HepG2 (cell line): ENCODE measurements around the gene POLR1D. TPM values are rescaled to one million over a fixed set of nuclear protein-coding genes. Genes with fewer than 3 reads are reported as not detected.

Source experiments
- ARNTL ChIP-seq: sonication (generic); formaldehyde crosslinking; IDR thresholded peaks from 2 replicates; pipeline ENCODE4 v1.4.0; 2020; ENCODE audit warnings: mild to moderate bottlenecking, missing genetic modification reagents
- ELF3 ChIP-seq: IDR thresholded peaks from 2 replicates; pipeline ENCODE4 v1.6.1; 2016; ENCODE audit warnings: missing genetic modification reagents, missing compliant biosample characterization
- FOXA1 ChIP-seq, 2 experiments: fragments of 450-650 bp in 1 of 2; sonication (generic) in 1 of 2; formaldehyde crosslinking in 1 of 2; IDR thresholded peaks; 2 replicates each; pipeline versions ENCODE4 v1.4.0 to v1.6.1; 2016 to 2020; ENCODE audit warnings: missing genetic modification reagents in 1 of 2
- FOXK1 ChIP-seq: sonication (generic); formaldehyde crosslinking; IDR thresholded peaks from 2 replicates; pipeline ENCODE4 v1.4.0; 2020; ENCODE audit warnings: low read depth, missing genetic modification reagents, borderline replicate concordance
- FOXM1 ChIP-seq: sonication (generic); formaldehyde crosslinking; IDR thresholded peaks from 2 replicates; pipeline ENCODE4 v1.5.0; 2020; ENCODE audit warnings: missing genetic modification reagents
- FOXO1 ChIP-seq: sonication (generic); formaldehyde crosslinking; IDR thresholded peaks from 2 replicates; pipeline ENCODE4 v1.4.0; 2020; ENCODE audit warnings: missing genetic modification reagents
- GABPA ChIP-seq, 2 experiments: IDR thresholded peaks; 2 replicates each; pipeline ENCODE4 v1.6.1; 2011 to 2016; ENCODE audit warnings: low read depth in 2 of 2, low read length in 1 of 2, missing biosample characterization in 1 of 2, missing genetic modification characterization in 1 of 2
- HDAC2 ChIP-seq: sonication (generic); formaldehyde crosslinking; IDR thresholded peaks from 2 replicates; pipeline ENCODE4 v1.4.0; 2020; ENCODE audit warnings: missing genetic modification reagents
- LCORL ChIP-seq, 2 experiments: fragments of 450-650 bp in 1 of 2; sonication (generic) in 1 of 2; formaldehyde crosslinking in 1 of 2; IDR thresholded peaks; 2 replicates each; pipeline versions ENCODE4 v1.5.0 to v1.6.1; 2017 to 2020; ENCODE audit warnings: antibody characterized with exemption in 1 of 2, missing genetic modification reagents in 1 of 2
- ONECUT2 ChIP-seq: sonication (generic); formaldehyde crosslinking; IDR thresholded peaks from 2 replicates; pipeline ENCODE4 v1.4.0; 2020; ENCODE audit warnings: missing genetic modification reagents
- PAX8 ChIP-seq: sonication (generic); formaldehyde crosslinking; IDR thresholded peaks from 2 replicates; pipeline ENCODE4 v1.8.0; 2022; ENCODE audit warnings: mild to moderate bottlenecking, missing genetic modification reagents, borderline replicate concordance
- PHF21A ChIP-seq: sonication (generic); formaldehyde crosslinking; IDR thresholded peaks from 2 replicates; pipeline ENCODE4 v1.5.0; 2020; ENCODE audit warnings: mild to moderate bottlenecking, missing genetic modification reagents
- RARA ChIP-seq: IDR thresholded peaks from 2 replicates; pipeline ENCODE4 v1.6.1; 2016; ENCODE audit warnings: missing genetic modification reagents, missing compliant biosample characterization
- SOX6 ChIP-seq, 2 experiments: fragments of 450-650 bp in 1 of 2; sonication (generic) in 1 of 2; formaldehyde crosslinking in 1 of 2; IDR thresholded peaks; 2 replicates each; pipeline versions ENCODE4 v1.4.0 to v1.6.1; 2017 to 2020; ENCODE audit warnings: antibody characterized with exemption in 1 of 2, mild to moderate bottlenecking in 1 of 2, missing genetic modification reagents in 1 of 2
- ZNF20 ChIP-seq: sonication (generic); formaldehyde crosslinking; IDR thresholded peaks from 2 replicates; pipeline ENCODE4 v1.4.0; 2020; ENCODE audit warnings: mild to moderate bottlenecking, moderate library complexity, missing genetic modification reagents
- ZNF616 ChIP-seq: sonication (generic); formaldehyde crosslinking; IDR thresholded peaks from 2 replicates; pipeline ENCODE4 v1.5.0; 2020; ENCODE audit warnings: low read depth, mild to moderate bottlenecking, missing genetic modification reagents
- polyA plus RNA-seq, 8 experiments: library from polyadenylated mRNA; depleted of rRNA in 3 of 8; stranded (reverse) in 7 of 8; unstranded in 1 of 8; fragments of >200 nt; fragmentation: Illumina TruSeq in 4 of 8; extraction: Trizol in 4 of 8; gene quantifications; 2 replicates each; pipeline versions ENCODE4 v1.2.1 to v1.2.3, GENCODE V29; 2011 to 2016; ENCODE audit warnings: low read depth in 4 of 8, missing spikeins in 1 of 8, mixed read lengths in 1 of 8; ENCODE audit not compliant: insufficient read depth in 1 of 8
- total RNA-seq, 5 experiments: library from RNA; depleted of rRNA; stranded (reverse); fragments of >200 nt; fragmentation: Illumina TruSeq; extraction: Trizol; gene quantifications; 2 replicates each; pipeline ENCODE4 v1.2.3, GENCODE V29; 2016; ENCODE audit warnings: low read depth in 1 of 5
- TF ChIP-seq, protein P1 (sequence below): IDR thresholded peaks from 2 replicates; pipeline ENCODE4 v1.6.1; 2016
- TF ChIP-seq, protein P2 (sequence below): sonication (generic); formaldehyde crosslinking; IDR thresholded peaks from 2 replicates; pipeline ENCODE4 v1.4.0; 2020; ENCODE audit warnings: missing genetic modification reagents, borderline replicate concordance
- TF ChIP-seq, protein P3 (sequence below): sonication (generic); formaldehyde crosslinking; IDR thresholded peaks from 2 replicates; pipeline ENCODE4 v1.4.0; 2020; ENCODE audit warnings: mild to moderate bottlenecking, low read depth, missing genetic modification reagents
- TF ChIP-seq, protein P4 (sequence below): sonication (generic); formaldehyde crosslinking; conservative IDR thresholded peaks from 2 replicates; pipeline ENCODE4 v1.4.0; 2020; ENCODE audit warnings: mild to moderate bottlenecking, missing genetic modification reagents, moderate library complexity
- TF ChIP-seq, protein P5 (sequence below): sonication (generic); formaldehyde crosslinking; conservative IDR thresholded peaks from 2 replicates; pipeline ENCODE4 v1.4.0; 2020; ENCODE audit warnings: missing genetic modification reagents

POLR1D gene
- total and polyA plus RNA-seq, 2 of the 13 experiments (the other 11 are each of a cell fraction or from before 2014, with no cell fraction given): 183 to 490 TPM

DNA sequence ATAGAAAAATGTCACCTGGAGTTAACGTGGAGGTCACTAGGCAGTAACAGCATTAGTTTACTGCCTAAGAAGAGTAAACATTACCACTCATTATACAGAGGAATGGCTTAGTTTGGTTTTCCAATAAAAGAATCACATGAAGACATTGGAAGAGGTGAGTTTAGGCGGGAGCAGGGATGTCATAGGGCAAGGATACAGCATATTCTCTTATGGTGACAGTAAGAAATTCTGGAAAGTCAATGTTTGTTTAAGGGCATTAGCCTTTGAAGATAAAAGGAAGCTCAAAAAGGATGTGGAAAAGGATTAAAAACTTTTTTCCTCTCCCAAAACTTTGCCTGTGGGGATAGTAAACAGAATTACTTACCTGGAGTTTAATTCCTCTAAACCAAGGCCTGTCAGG is 4.1 kb downstream of the POLR1D start (continued):
- TF ChIP-seq SOX6 (IDR thresholded peaks at IDR 0.05): no peak
- peak; percentile 67; the same call in 1 of the 2 replicates for TF ChIP-seq SOX6 (CRISPR knock-in tag; IDR thresholded peaks at IDR 0.05)
- TF ChIP-seq FOXM1: no peak
- TF ChIP-seq PAX8 (CRISPR knock-in tag): no peak
- no peak for TF ChIP-seq ARNTL (CRISPR knock-in tag)
- peak; percentile 27; the same call in 1 of the 2 replicates for TF ChIP-seq ONECUT2
- TF ChIP-seq, protein P1, sequence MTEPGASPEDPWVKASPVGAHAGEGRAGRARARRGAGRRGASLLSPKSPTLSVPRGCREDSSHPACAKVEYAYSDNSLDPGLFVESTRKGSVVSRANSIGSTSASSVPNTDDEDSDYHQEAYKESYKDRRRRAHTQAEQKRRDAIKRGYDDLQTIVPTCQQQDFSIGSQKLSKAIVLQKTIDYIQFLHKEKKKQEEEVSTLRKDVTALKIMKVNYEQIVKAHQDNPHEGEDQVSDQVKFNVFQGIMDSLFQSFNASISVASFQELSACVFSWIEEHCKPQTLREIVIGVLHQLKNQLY: peak; percentile 60; the same call in 1 of the 2 replicates
- no peak for TF ChIP-seq ZNF20
- TF ChIP-seq LCORL (IDR thresholded peaks at IDR 0.05): peak; percentile 33; the same call in 1 of the 2 replicates
- peak; percentile 30; the same call in 1 of the 2 replicates for TF ChIP-seq LCORL (CRISPR knock-in tag; IDR thresholded peaks at IDR 0.05)
- TF ChIP-seq FOXA1 (IDR thresholded peaks at IDR 0.05): no peak
- TF ChIP-seq FOXA1 (CRISPR knock-in tag; IDR thresholded peaks at IDR 0.05): peak; percentile 75
- TF ChIP-seq, protein P2, sequence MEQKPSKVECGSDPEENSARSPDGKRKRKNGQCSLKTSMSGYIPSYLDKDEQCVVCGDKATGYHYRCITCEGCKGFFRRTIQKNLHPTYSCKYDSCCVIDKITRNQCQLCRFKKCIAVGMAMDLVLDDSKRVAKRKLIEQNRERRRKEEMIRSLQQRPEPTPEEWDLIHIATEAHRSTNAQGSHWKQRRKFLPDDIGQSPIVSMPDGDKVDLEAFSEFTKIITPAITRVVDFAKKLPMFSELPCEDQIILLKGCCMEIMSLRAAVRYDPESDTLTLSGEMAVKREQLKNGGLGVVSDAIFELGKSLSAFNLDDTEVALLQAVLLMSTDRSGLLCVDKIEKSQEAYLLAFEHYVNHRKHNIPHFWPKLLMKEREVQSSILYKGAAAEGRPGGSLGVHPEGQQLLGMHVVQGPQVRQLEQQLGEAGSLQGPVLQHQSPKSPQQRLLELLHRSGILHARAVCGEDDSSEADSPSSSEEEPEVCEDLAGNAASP (CRISPR knock-in tag): no peak
- TF ChIP-seq PHF21A: 0 out of 2 replicates have a peak, but pooled peaks have one; percentile 60
- TF ChIP-seq, protein P3, sequence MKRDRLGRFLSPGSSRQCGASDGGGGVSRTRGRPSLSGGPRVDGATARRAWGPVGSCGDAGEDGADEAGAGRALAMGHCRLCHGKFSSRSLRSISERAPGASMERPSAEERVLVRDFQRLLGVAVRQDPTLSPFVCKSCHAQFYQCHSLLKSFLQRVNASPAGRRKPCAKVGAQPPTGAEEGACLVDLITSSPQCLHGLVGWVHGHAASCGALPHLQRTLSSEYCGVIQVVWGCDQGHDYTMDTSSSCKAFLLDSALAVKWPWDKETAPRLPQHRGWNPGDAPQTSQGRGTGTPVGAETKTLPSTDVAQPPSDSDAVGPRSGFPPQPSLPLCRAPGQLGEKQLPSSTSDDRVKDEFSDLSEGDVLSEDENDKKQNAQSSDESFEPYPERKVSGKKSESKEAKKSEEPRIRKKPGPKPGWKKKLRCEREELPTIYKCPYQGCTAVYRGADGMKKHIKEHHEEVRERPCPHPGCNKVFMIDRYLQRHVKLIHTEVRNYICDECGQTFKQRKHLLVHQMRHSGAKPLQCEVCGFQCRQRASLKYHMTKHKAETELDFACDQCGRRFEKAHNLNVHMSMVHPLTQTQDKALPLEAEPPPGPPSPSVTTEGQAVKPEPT: no peak
- TF ChIP-seq, protein P4, sequence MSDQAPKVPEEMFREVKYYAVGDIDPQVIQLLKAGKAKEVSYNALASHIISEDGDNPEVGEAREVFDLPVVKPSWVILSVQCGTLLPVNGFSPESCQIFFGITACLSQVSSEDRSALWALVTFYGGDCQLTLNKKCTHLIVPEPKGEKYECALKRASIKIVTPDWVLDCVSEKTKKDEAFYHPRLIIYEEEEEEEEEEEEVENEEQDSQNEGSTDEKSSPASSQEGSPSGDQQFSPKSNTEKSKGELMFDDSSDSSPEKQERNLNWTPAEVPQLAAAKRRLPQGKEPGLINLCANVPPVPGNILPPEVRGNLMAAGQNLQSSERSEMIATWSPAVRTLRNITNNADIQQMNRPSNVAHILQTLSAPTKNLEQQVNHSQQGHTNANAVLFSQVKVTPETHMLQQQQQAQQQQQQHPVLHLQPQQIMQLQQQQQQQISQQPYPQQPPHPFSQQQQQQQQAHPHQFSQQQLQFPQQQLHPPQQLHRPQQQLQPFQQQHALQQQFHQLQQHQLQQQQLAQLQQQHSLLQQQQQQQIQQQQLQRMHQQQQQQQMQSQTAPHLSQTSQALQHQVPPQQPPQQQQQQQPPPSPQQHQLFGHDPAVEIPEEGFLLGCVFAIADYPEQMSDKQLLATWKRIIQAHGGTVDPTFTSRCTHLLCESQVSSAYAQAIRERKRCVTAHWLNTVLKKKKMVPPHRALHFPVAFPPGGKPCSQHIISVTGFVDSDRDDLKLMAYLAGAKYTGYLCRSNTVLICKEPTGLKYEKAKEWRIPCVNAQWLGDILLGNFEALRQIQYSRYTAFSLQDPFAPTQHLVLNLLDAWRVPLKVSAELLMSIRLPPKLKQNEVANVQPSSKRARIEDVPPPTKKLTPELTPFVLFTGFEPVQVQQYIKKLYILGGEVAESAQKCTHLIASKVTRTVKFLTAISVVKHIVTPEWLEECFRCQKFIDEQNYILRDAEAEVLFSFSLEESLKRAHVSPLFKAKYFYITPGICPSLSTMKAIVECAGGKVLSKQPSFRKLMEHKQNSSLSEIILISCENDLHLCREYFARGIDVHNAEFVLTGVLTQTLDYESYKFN (CRISPR knock-in tag): peak; percentile 78
- peak; percentile 68; the same call in 1 of the 2 replicates for TF ChIP-seq ELF3 (CRISPR knock-in tag)
- TF ChIP-seq ZNF616: no peak
- peak; percentile 40 for TF ChIP-seq HDAC2 (CRISPR knock-in tag)
- no peak for TF ChIP-seq GABPA (IDR thresholded peaks at IDR 0.05; ENCODE audit: low read depth, low read length)
- no peak for TF ChIP-seq GABPA (CRISPR knock-in tag; IDR thresholded peaks at IDR 0.05; ENCODE audit: low read depth)
- no peak for TF ChIP-seq FOXK1 (CRISPR knock-in tag)
- TF ChIP-seq RARA (CRISPR knock-in tag): peak; percentile 68
- peak; percentile 50; the same call in 1 of the 2 replicates for TF ChIP-seq FOXO1
- TF ChIP-seq, protein P5, sequence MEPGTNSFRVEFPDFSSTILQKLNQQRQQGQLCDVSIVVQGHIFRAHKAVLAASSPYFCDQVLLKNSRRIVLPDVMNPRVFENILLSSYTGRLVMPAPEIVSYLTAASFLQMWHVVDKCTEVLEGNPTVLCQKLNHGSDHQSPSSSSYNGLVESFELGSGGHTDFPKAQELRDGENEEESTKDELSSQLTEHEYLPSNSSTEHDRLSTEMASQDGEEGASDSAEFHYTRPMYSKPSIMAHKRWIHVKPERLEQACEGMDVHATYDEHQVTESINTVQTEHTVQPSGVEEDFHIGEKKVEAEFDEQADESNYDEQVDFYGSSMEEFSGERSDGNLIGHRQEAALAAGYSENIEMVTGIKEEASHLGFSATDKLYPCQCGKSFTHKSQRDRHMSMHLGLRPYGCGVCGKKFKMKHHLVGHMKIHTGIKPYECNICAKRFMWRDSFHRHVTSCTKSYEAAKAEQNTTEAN (CRISPR knock-in tag): no peak
